ENCODE data around the gene ATF7. TPM values are rescaled to one million over a fixed set of nuclear protein-coding genes. Genes with fewer than 3 reads are reported as not detected.

Gene ATF7
- total and polyA plus RNA-seq, 2 of the 4 experiments (the other 2 are of a cell fraction), result 7.0 to 16.3 TPM

DNA sequence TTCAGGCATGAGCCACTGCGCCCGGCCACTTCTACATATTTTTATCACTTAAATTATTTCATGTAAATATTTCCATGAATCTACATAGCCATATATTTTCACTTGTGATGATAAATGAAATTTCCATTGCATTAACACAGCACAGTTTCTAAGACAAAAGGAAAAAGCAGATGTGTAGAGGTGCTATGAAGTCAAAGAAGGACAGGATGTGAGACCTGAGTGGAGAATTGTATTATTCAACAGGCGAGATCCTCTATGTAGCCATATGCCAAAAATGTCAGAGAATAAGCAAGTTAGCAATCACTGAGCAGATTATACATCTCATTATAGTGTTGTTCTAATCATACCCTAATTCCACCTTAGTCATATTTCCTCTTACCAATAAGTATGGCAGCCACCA lies 38.1 kb downstream of the ATF7 start:
- Histone ChIP-seq H3K9me1 (ENCODE audit: insufficient read depth, low read length) (peaks cover 5% of the 10 kb centered on the region; the same call in 1 of the 2 replicates), H3K14ac (replicated peaks; ENCODE audit: low read depth, low read length) (no peak overlapping the region), H3K4me3 (ENCODE audit: insufficient read depth, low read depth, low read length) (no peak overlapping the region), H2AK9ac (replicated peaks; ENCODE audit: low read depth, low read length, poor library complexity) (no peak overlapping the region), H3K9ac (ENCODE audit: low read depth, low read length) (no peak overlapping the region), H3K27me3 (ENCODE audit: control insufficient read depth, insufficient read depth, low read length) (no peaks in the 10 kb centered on the region), H3K4me2 (ENCODE audit: low read depth, low read length) (no peak overlapping the region), H3K4me1 (ENCODE audit: control insufficient read depth, insufficient read depth, low read length) (no peaks in the 10 kb centered on the region), H3K36me3 (ENCODE audit: control insufficient read depth, insufficient read depth, low read length) (no peaks in the 10 kb centered on the region), H2BK15ac (ENCODE audit: low read depth, low read length) (no peak overlapping the region), H3K18ac (ENCODE audit: low read depth, low read length) (no peak overlapping the region), H4K91ac (ENCODE audit: insufficient read depth, low read depth, low read length) (no peak overlapping the region), H2AK5ac (ENCODE audit: low read depth, low read length) (no peak overlapping the region), H2BK120ac (ENCODE audit: low read depth, low read length) (no peak overlapping the region), H3K79me1 (ENCODE audit: low read depth in 1 of 2, low read length in 2 of 2) (peaks cover 34 to 39% of the 10 kb centered on the region in 2 experiments), H4K8ac (ENCODE audit: low read depth in 2 of 2, low read length in 2 of 2) (no peak overlapping the region), H3K4ac (ENCODE audit: low read depth, low read length) (no peak overlapping the region), H4K5ac (ENCODE audit: low read depth, low read length) (no peak overlapping the region), H3K9me3 (ENCODE audit: control insufficient read depth, insufficient read depth, low read length) (no peaks in the 10 kb centered on the region), H3K56ac (ENCODE audit: extremely low read depth, insufficient read depth, low read length) (no peak overlapping the region), H4K20me1 (ENCODE audit: insufficient read depth, low read length) (peaks cover 20% of the 10 kb centered on the region; the same call in 1 of the 2 replicates), H3K27ac (ENCODE audit: insufficient read depth, low read length) (no peak overlapping the region), H2AFZ (replicated peaks; ENCODE audit: low read length, poor library complexity) (no peak overlapping the region), H3K23ac (ENCODE audit: low read depth, low read length) (no peak overlapping the region), H2BK5ac (ENCODE audit: low read depth, low read length, poor library complexity, severe bottlenecking) (no peak overlapping the region), H2BK20ac (ENCODE audit: low read depth, low read length) (no peak overlapping the region)
- POLR2A ChIA-PET (ENCODE audit: unreplicated experiment), result no interaction called here
- dilution Hi-C loops (cut with HindIII; ENCODE audit: low sequenced_read_pairs, unreplicated experiment) (no loop called here), intact Hi-C loops (cut with micrococcal nuclease) (no loop called here), in situ Hi-C loops (cut with MboI; ENCODE audit: low sequenced_read_pairs) (no loop called here)
- CTCF ChIA-PET, result interaction anchor here (0.6 kb wide), 1 partner anchor 62 kb away, joined by 3 read pairs; no protein-coding TSS in a partner anchor
- BruUV-seq (replicated peaks), result no TSS peak
- TF ChIP-seq CHD1 (IDR thresholded peaks at IDR 0.05; ENCODE audit: low read depth, low read length), result no peak
- no peak for TF ChIP-seq SMC3 (IDR thresholded peaks at IDR 0.05; ENCODE audit: low read depth, low read length)
- TF ChIP-seq BHLHE40 (IDR thresholded peaks at IDR 0.05; ENCODE audit: low read depth, low read length), result no peak
- DNase-seq (no peak), ATAC-seq (ENCODE audit: low read depth) (no peak)
- WGBS, 2 experiments (ENCODE audit: extremely low coverage in 2 of 2, insufficient read length in 1 of 2), result no CpG with 5 or more reads among the region's 3 CpGs

Data from IMR-90 (cell line).